ENCODE data around the gene BRAF.
"Not testable (repeated sequence)": the region's sequence is repeated elsewhere in the genome, so short reads cannot be mapped to it uniquely, and the experiment has no call there.

The BRAF gene

DNA sequence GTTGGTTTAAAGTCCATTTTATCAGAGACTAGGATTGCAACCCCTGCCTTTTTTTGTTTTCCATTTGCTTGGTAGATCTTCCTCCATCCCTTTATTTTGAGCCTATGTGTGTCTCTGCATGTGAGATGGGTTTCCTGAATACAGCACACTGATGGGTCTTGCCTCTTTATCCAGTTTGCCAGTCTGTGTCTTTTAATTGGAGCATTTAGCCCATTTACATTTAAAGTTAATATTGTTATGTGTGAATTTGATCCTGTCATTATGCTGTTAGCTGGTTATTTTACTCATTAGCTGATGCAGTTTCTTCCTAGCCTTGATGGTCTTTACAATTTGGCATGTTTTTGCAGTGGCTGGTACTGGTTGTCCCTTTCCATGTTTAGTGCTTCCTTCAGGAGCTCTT is 212.3 kb downstream of the BRAF start:
- DNase-seq (ENCODE audit: low read depth in 2 of 2): not testable (repeated sequence)

DNA sequence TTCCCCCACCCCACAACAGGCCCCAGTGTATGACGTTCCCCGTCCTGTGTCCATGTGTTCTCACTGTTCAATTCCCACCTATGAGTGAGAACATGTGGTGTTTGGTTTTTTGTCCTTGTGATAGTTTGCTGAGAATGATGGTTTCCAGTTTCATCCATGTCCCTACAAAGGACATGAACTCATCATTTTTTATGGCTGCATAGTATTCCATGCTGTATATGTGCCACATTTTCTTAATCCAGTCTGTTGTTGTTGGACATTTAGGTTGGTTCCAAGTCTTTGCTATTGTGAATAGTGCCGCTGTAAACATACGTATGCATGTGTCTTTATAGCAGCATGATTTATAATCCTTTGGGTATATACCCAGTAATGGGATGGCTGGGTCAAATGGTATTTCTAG is 216.0 kb downstream of the BRAF start:
- DNase-seq (ENCODE audit: low read depth in 2 of 2): not testable (repeated sequence)

DNA sequence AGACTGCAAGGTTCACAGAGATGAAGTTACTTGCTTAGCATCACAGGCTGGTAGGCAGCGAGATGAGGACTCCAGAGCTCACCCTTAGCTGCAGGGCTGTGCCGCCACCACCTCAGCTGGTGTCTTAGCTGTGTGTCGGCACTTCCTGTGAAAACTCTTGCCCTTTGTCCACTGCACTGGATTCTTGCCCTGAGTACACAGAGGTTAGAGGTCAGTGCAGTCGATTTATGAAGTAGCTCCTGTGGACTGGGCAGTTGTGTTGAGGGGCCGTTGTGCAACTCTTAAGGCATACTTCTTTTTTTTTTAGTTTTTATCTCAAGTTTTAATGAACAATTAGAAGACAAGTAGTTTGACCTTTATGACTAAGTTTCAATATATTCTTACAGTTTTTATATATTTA is 217.6 kb downstream of the BRAF start:
- no peak for DNase-seq (ENCODE audit: low read depth in 2 of 2)

DNA sequence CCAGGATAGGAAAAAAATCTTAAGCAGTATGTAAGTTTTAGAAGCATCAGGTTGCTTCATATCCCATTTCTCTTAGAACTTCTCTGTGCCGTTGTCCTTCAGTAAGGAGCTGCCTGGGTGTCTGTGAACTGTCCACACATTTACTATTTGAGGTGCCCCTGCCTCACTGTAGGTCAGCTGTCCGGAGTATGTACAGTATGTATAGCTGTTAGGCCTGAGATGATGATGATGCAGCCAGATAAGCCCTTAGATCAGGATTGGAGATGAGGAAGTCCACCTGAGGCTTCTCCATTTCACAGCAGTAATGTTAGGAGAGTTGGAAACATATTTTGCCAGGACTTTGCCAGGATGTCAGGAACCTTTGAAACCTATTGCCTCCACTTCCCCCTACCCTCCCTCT is 220.5 kb downstream of the BRAF start:
- no peak for DNase-seq (ENCODE audit: low read depth in 2 of 2)

DNA sequence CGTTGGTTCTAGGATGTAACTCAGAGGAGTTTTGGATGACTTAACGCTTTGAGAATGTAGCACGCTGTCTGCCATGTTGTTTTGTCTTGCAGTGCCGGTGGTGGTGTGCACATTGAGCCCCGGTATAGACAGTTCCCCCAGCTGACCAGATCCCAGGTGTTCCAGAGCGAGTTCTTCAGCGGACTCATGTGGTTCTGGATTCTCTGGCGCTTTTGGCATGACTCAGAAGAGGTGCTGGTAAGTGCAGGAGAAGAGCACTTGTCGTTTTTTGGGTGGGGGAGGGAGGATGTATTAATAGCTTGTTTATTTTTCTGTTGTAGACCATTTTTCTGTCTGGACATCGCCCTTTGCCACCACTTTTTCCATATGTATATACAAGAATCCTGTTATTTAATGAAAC is 222.0 kb downstream of the BRAF start:
- DNase-seq (ENCODE audit: low read depth in 2 of 2): no peak

DNA sequence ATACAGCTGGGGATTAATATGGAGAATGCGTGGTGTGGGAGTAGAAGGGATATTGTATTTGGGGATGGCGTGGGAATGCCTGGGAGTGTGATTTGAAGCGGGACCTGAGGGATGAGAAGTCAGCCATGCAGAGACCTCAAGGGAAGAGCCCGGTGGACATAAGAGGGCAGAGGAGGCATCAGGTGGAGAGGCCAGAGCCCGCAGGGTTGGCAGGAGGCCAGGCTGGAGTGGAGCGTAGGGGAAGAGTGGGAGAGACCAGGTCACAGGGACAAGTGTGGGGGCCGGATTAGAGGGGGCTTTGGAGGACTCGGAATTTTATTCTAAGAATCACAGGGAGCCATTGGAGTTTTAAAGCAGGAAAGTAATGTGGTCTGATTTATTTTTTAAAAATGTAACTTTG is 226.3 kb downstream of the BRAF start:
- DNase-seq (ENCODE audit: low read depth in 2 of 2): no peak

DNA sequence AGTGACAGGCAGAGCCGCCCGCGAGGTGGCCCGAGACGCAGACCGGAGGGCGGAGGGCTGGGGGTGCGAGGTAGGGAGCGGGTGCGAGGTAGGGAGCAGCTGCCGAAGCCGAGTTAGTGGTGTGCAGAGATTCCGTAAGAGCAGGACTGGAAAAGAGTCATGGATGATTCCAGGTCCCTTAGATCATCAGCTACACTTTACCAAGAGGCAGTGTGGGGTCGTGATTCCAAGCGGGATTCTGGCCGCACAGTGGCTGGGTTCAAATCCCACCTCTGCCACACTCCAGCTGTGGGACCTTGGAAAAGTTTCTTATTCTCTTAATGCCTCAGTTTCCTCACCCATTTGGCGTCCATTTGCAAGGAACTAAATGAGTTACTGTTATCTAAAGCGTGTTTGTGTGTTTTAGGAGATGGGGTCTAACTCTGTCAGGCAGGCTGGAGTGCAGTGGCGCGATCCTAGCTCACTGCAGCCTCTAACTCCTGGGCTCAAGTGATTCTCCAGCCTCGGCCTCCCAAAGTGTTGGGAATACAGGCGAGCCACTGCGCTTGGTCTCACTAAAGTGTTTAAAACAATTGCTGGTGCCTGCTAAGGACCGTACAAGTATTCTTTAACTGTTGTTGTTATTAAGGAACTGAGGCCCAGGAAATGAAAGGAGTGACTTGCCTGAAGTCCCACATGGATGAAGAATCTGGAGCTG is 227.1 kb downstream of the BRAF start:
- DNase-seq (ENCODE audit: low read depth in 2 of 2): no peak

DNA sequence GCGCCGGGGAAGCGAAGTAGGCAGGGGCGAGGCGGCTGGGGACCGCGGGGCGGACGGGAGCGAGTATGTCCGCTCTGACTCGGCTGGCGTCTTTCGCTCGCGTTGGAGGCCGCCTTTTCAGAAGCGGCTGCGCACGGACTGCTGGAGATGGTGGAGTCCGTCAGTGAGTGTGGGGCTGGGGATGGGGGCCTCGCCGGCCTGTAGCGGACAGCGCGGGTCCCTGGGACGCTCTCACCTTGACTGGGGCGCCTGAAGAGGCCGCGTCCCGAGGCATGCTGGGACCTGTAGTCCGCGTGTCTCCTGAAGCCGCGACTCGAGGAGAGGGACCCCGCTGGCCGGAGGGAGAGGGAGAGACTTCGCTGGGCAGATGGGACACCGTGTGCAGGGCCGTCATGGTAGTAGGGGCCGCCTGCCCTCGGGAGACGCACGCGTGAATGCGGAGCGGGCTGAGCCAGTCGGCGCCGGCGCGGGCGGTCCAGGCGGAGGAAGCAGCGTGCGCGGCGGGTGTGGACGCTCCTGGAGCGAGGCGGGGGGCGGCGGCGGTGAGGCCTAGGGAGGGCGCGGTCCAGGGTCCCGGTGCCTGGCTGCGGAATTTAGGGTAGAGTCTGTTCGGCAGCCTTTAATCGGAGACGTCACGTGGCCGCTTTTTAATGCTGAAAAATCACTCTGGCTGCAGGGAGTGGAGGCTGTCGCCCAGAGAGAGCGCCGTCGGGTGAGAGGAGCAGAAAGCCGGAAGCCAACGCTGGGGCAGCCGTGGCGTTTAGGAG is 227.9 kb downstream of the BRAF start, which contains the start of gene NDUFB2:
Gene NDUFB2, plus strand, starts transcription at position 29 of the 767 bp plus-strand sequence. Its CDS starts 37 bp downstream, at position 66.
- peak; percentile 55 to 61 for DNase-seq (ENCODE audit: low read depth in 2 of 2)

DNA sequence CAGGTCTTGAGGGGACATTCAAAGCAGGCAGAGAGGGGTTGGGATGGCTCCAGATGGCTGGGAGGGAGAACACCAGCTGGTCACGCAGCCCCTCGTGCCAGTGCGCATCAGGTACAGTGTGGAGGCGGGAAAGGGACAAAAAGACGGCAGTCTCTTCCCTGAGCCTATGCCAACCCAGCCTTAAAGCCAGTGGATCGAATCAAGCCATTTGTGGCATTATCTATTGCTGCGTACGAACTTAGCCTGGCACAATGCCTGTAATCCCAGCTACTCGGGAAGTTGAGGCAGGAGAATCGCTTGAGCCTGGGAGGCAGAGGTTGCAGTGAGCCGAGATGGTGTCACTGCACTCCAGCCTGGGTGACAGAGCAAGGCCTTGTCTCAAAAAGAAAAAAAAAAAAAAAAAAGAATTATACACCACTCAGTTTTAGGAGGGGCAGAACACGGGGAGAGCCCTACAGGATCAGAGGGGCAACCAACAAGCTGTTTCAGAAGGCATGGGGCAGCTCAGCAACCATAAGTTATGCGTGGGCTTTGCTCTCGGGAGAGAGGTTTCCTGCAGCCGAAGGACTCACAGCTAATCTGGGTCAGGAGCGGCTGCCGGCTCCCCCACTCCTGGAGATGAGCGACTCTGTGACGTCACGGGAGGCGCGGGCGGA is 228.6 kb downstream of the BRAF start:
- DNase-seq (ENCODE audit: low read depth in 2 of 2): peak; percentile 90 to 94

DNA sequence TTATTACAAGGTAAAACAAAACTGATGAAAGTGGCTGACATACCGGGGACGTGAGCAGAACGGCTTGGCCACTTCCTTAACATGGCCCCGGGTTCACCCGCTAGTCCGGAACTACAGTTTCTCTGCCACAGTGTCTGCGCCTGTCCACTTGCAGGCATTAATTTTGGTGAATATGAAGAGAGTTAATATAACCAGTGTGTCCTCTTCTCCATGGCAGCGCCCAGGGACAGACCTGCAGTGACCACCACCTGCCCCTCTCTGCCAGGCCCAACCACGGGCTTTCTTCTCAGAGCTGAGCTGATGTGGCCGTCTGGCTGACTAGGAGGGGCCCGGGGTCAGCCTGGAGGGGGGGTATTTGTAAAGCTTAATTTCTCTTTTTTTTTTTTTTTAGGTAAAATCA is 229.3 kb downstream of the BRAF start:
- DNase-seq (ENCODE audit: low read depth in 2 of 2): no peak

DNA sequence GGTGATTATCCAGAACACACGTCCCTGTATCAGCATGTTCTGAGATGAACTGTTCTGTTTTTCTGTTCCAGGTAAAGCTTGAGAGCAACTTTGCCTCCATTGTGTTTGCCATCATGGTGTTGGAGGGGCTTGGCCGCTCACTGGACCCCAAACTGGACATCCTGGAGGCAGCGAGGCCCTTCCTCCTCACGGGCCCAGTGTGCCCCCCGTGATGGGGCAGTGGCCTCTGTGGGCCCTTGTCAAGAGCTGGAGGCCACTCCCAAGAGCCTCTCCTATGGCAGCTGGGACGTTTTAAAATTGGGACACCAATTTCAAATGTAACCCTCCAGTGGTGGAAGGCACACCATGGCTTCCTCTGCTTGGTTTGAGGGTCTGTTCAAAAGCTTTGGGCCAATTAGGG is 230.1 kb downstream of the BRAF start:
- no peak for DNase-seq (ENCODE audit: low read depth in 2 of 2)

DNA sequence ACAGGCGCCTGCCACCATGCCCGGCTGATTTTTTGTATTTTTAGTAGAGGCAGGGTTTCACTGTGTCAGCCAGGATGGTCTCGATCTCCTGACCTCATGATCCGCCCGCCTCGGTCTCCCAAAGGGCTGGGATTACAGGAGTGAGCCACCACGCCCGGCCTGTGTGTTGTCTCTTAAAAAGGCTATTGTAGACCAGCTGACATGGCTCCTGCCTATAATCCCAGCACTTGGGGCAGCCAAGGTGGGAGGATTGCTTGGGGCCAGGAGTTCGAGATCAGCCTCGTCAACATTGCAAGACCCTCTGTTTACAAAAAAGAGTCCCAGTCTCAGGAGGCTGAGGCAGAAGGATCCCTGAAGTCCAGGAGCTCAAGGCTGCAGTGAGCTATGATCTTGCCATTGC is 230.9 kb downstream of the BRAF start:
- DNase-seq (ENCODE audit: low read depth in 2 of 2): not testable (repeated sequence)

DNA sequence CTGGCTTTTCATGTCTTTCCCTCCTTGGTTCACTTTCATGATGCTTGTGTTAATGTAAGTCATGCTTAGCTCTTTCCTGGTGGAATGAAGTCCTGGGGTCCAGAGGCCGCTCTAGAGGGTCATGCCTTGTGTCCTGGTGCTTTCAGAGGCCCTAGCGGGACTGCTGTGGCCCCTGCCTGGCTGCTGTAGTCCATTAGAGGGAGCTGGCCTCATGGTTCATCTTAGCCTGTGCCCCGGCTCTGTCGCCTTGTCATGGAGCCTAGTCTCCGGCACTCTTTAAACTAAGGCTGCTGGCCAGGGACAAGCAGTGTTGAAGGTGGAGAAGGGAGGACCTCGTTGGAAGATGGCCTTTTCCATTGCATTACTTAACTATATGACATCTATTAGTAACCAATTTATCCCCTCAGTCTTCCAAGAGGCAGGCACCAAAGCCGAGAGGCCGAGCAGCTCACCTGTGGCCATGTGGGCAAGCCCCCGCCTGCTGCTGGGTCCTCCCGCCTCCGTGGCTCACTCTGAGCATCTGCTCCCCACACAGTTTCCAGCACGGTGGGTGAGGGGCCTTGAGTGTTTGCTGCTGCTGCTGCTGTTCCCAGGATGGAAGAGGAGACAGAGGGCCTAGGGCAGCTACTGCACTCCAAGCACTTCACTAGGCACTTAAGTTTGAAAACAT is 233.2 kb downstream of the BRAF start:
- DNase-seq (ENCODE audit: low read depth in 2 of 2): no peak

DNA sequence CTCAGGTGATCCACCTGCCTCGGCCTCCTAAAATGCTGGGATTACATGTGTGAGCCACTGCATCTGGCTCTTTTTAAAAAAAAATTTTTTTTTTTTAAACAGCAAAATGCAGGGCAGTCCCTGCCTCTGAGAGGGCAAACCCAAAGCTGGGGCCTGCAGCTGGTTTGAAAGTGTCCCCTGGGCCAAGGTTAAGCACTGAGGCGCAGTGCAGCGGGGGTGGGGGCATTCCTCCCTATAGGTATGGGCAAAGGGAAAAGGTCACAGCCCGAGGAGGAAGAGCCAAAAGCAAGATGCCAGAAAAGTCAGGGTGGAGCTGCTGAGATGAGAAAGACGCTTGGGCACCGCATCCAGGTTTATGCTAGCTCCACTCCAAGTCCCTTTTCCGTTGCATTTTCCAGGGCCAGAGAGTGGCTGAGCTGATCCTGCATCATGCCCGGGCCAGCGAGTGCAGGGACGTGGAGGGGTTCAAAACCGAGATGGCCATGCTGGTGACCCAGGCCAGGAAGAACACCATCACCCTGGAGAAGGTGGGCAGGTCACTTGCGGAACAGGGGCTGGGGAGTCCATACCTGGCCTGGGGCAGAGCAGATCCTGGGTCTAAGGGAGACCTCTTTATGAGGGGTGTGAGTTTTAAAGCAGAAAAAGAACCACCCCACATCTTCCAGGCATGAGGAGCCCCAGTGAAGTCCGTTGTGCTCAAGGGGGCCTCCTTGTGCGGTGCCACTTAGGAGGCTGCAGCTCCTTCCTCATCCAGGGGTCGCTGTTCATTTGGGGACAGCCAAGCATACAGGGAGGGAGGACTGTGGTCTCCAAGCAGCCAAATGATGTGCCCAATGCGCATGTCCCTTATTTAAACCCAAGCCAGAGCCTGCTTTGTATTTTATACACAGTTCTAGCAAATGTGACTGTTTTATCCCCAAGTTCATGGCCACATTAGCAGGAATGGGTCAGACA is 235.3 kb downstream of the BRAF start:
- no peak for DNase-seq (ENCODE audit: low read depth in 2 of 2)

DNA sequence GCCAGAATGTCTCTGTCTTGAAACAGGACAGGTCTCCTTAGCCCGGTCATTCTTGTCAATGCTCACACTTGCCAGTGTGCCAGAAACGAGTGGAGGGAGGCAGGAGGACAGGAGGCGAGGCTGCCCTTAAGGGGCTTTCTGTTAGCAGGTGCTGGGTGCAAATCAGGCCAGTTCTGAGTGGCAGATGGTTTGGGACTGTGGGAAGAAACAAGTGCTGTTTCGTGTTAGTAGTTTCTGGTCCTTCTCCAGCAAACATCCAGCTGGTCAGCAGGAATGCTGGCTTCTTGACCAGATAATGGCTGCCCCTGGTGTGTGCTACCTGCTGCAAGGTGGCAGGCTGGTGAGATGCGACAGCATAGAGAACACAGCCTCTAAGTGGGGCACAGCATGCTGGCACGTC is 236.4 kb downstream of the BRAF start:
- no peak for DNase-seq (ENCODE audit: low read depth in 2 of 2)

DNA sequence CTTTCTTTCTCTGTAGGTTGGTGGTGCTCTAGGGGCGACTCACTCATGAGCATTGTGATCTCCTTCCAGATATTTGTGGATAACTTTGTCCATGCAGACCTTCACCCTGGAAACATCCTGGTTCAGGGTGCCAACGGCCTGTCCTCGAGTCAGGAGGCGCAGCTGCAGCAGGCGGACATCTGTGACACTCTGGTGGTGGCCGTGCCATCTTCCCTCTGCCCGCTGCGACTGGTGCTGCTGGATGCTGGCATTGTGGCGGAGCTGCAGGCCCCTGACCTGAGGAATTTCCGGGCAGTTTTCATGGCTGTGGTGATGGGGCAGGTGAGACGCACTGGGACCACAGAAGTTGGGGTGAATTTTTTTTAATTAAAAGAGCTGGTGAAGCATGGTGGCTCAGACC is 237.8 kb downstream of the BRAF start:
- no peak for DNase-seq (ENCODE audit: low read depth in 2 of 2)

DNA sequence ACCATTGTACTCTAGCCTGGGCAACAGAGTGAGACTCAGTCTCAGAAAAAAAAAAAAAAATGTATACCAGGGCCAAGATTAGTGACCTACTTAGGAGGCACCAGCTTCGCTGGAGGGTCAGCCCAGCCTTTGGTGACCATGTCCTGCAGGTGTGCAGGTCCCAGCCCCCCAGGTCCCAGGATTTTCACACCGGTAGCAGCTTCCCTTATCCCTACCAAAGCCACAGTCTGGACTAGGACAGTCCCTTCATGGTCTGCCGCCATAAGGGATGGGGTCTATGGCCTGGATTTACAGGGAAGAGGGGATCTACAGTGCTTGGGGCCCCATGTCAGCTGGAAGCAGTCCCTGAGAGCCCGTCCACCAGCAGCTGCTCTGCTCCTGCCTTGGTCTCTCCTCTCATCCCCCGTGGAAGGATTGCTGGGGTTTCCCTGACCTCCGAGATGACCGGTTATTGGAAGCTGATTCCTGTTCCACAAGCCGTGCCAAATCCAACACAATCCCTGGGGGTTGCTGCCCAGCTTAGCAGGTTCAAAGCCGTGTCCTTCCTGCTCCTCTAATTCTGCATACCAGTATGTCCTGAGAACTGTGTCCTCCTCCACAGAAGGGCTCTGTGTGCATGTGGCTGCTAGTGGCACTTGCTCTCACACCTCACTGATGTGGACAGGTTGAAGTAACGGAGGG is 239.2 kb downstream of the BRAF start:
- no peak for DNase-seq (ENCODE audit: low read depth in 2 of 2)

DNA sequence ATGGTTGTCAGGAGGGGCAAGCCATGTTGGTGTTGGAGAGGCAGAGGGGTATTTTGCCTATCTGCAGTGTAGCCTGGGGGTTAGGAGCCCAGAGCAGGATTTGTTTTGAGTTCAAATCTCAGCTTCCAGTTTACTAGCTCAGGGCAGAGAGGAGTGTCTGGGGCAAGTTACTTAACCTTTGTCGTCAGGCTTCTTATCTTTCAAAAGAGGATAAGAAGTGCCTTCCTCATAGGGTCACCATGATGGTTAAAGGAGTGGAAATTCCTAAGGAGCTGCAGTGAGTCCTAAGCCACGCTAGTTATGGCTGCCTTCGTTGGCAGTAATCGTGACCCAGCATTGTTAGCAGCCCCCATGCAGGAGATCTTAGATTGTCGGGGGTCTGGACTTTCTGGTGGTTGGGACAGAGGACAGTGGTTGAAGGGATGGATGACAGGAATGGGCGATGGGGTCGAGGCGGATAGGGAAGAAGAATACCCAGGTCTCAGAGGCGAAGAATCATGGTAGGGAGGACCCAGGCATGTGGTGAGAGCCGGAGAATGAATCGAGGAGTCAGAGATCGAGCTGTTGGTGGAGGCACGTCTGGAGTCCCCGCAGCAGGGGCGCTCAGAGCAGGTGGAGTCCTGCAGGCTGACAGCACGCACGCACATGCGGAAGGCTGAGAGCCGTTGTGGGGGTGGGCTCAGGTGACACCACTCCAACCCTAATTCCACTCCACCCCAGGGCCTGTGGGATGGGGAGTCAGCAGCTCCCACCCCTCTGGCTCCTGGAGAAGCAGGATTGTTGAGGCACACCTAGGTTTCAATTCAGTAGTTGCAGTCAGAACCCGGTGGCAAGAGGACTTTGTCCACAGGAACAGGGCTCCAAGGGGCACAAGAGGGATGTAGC is 240.4 kb downstream of the BRAF start:
- no peak for DNase-seq (ENCODE audit: low read depth in 2 of 2)

DNA sequence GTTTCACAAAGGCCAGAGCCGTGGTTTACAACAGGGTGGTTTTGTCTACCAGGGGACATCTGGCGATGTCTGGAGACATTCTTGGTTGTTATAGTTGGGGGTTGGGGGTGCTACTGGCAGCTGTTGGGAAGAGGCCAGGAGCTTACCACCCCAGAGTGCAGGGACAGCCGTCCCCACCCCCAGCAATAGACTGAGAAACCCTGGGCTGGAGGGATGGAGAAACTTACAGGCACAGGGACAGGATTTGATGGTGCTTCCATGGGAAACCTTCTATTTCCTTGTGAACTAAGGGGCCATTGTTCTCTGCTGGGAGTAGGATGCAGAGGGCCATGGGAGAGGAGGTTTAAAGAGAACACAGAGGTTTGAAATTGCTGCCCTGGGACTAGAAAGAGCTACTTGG is 241.1 kb downstream of the BRAF start:
- no peak for DNase-seq (ENCODE audit: low read depth in 2 of 2)

DNA sequence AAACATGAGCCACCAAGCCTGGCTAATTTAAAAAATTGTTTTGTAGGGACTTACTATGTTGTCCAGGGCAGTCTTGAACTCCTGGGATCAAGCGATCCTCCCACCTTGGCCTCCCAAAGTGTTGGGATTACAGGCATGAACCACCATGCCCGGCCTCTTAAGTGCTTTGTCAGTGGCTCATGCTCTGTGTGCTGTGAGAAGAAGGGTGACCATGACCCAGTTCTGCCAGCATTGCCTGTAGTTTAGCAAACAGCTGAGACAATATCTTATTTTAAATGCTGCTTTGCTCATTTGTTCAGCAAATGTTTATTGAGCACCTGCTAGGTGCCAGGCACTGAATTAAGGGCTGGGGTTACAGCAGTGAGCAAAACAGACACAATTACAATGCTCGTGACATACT is 243.0 kb downstream of the BRAF start:
- no peak for DNase-seq (ENCODE audit: low read depth in 2 of 2)
